ENCODE results near the gene AS3MT.
A peak's percentile ranks its signal among the peaks of the same experiment; 100 is the strongest.

- TF ChIP-seq POU2F2 (IDR thresholded peaks at IDR 0.05; ENCODE audit: low read depth, low read length) (no peak), POLR2AphosphoS5 (IDR thresholded peaks at IDR 0.05; ENCODE audit: low read depth, low read length) (no peak), POLR2A (IDR thresholded peaks at IDR 0.05; ENCODE audit: low read depth, low read length) (peak; percentile 57; the same call in 1 of the 2 replicates), TAF1 (IDR thresholded peaks at IDR 0.05; ENCODE audit: low read depth, low read length) (peak; percentile 93)
Observed at GRCh38 chr10:102917962-102918816, 48.9 kb downstream of the AS3MT start, which contains the start of gene CNNM2.
